Hematopoietic multipotent progenitor cell treated with erythropoietin and hydrocortisone succinate and interleukin-3 and kit ligand, for 17 days (in vitro differentiated cells): Measurements from ENCODE around the gene KIAA0232.
"Not testable (repeated sequence)": the region's sequence is repeated elsewhere in the genome, so short reads cannot be mapped to it uniquely, and the experiment has no call there.

ENCODE experiments used
- DNase-seq: peaks from one replicate; pipeline ENCODE4 v3.0.0-alpha.2; 2015; ENCODE audit warnings: low spot score

KIAA0232 gene

GRCh38 chr4:6773616-6774540 is 8.6 kb upstream of the KIAA0232 start:
- DNase-seq = no peak

DNA sequence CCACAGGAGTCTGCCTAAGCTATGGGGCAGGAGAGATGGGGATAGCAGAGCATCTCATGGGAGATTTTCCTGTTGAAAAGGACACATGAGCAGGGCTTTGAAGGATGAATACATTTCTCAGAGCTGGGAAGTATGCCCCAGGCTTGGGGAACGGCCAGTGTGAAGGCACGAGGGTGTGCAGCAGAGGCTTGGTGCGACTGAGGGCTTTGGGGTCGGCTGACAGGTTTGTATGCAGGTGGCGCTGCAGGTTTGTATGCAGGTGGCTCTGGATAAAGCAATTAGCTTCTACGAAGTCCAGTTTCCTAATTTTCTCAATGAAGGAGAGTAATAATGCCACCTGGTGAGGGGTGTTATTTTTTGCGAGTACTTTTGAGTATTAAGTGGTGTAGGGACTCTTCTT is 6.8 kb upstream of the KIAA0232 start:
- DNase-seq = no peak

DNA sequence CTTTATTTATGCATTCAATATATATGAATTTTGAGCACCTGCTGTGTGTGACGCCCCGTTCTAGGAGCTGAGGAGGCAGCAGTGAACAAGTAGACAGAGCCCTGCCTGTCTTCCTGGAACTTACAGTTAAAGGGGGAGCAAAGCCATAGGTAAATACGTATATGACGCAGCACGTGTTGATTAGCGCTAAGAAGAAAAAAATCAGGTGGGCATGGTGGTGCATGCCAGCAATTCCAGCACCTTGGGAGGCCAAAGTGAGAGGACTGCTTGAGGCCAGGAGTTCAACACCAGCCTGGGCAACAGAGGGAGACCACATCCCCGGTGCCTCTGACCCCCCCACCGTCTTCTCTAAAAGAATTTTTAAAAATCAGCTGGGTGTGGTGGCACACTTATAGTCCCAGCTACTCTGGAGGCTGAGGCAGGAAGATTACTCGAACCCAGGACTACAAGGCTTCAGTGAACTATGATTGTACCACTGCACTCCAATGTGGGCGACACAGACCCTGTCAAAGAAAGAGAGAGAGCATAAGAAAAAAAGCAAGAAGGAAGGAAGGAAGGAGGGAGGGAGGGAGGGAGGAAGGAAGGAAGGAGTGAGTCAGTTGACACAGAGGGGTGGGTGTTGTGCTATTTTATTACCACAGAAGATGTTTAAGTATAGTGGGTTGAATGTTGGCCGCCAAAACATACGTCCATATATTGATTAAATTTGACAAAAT is 5.4 kb upstream of the KIAA0232 start:
- DNase-seq = no peak

- no peak for DNase-seq
Observed at GRCh38 chr4:6777636-6778281, 4.8 kb upstream of the KIAA0232 start.

DNA sequence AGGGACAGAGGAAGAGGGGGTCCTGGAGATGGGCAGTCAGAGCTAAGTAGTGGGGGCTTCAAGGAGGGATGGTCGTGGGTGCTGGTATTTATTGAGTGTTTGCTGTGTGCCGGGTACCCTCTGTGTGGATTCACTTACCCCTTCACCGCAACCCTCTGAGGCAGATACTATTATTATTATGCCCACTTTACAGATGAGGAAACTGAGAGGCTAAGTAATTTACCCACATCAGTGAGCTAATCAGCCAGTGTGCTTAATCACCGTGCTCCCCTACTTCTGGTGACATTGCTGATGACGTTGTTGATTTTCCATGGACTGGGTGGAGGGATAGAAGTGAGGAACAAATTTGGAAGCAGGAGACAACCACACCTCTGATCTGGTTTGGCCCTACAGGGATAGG is 4.1 kb upstream of the KIAA0232 start:
- no peak for DNase-seq

DNA sequence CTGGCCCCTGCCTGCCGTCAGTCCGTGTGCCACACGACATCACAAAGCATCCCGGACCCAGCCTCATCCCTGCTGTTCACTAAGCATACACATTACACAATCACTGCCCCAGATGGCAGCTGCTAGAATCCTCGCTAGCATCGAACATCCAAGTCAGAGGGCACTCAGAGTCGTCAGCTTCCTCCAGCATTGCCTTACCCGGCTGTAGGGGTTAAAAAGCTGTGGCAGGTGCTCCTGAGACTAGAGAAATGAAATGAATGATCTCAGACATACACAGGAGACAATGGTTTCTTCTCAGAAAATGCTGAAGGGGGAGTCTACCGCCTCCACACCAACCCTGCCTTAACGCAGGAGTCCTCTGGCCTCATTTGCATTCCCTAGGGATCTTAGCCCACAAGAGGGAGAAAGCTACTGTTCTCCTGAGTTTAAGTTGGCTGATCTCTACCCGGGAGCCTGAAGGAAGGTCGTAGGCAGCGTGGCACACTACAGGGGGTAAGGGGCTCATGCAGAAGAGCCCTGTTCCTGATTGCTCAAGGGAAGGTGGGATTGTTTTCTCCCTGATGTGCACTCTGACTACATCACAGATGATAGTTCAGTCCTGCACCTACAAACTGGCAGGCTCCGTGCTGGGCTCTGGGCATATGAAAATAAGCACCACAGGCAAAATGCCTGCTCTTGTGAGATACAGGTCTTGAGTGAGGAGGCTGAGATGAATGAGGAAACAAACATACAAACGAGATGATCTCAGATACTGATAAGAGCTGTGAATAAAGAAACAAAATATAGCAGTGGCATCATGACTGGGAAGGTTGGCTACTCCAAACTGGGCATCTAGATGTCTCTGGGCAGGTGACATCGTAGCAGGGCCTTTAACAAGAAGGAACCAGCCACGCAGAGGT is 2.6 kb upstream of the KIAA0232 start:
- DNase-seq = no peak

GRCh38 chr4:6781113-6781512 is 1.4 kb upstream of the KIAA0232 start:
- no peak for DNase-seq

GRCh38 chr4:6781561-6781960 is 966 bp upstream of the KIAA0232 start:
- no peak for DNase-seq

DNA sequence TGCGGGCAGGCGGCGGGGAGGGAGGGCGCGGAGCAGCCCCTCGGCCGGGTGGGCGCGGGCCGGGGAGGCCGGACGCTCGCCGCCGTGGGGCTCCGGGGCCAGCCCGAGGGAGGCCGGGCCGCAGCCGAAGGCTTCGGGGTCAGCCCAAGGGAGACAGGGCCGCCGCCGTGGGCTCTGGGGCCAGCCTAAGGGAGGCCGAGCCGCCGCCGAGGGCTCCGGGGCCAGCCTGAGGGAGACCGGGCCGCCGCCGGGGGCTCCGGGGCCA is 251 bp downstream of the KIAA0232 start:
- DNase-seq = no peak

DNA sequence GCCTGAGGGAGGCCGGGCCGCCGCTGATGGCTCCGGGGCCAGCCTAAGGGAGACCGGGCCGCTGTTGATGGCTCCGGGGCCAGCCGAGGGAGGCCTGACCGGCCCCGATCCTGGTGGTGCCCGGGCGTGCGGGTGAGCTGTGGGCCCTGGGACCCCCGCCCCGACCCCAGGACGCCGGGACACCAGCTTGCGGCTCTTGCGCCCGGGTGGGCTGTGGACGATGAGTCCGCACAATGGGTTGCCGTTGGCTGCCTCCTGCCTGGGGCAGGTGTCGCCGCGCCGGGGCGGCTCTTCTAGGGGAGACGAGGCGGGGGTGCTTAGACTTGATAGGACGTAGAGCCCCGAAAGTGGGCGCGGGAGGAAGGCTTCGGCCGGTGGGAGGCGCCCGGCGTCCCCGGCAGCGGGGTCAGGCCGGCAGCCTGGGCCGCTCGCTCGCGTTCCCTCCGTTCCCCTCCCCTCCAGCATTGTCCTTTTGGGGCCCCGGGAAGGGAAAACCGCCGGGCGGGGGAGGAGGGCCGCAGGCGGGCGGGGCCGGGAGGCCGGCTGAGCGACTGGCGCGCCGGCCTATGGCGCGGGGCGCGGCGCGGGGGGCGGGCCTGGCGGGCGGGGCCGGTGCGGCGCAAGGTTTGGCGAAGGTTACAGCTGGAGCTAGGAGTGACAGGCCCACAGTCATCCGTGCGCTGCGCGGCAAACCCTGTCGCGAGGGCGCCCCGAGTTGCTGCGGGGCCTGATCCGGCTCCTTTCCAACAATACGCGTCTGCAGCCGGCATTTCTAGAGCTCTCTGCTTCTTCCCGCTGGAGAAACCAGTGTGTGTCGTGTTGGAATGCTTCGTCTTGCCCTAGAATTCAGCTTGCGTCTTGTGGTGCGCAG is 819 bp downstream of the KIAA0232 start:
- peak; percentile 90 for DNase-seq

- DNase-seq = no peak
Observed at GRCh38 chr4:6785572-6785925, 3.0 kb downstream of the KIAA0232 start.

DNA sequence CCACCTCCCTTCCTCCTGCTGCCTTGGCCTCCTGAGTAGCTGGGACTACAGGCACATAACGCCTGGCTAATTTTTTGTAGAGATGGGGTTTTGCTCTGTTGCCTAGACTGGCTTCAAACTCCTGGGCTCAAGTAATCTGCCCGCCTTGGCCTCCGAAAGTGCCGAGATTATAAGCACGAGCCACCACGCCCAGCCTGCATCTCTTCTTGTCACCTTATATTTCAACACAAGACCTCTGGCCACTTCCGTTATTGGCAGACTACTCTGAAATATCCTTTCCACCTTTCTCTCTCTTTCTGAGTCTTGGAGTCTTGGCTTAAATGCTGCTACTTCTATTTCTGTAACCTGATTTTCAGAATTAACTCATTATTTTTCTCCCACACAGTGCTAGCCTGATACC is 5.6 kb downstream of the KIAA0232 start:
- DNase-seq = peak; percentile 57

DNA sequence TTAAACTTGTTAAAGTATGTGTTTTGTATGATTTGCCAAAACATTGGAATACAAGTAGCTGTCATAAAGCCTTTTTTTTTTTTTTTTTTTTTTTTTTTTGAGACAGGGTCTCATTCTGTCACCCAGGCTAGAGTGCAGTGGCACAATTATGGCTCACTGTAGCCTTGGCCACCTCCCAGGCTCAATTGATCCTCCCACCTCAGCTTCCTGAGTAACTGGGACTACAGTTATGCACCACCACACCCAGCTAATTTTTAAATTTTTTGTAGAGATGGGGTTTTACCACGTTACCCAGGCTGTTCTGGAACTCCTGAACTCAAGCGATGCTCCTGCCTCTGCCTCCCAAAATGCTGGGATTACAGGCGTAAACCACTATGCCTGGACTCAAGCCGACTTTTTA is 8.7 kb downstream of the KIAA0232 start:
- not testable (repeated sequence) for DNase-seq

- not testable (repeated sequence) for DNase-seq
Observed at GRCh38 chr4:6791796-6792195, 9.3 kb downstream of the KIAA0232 start.

DNA sequence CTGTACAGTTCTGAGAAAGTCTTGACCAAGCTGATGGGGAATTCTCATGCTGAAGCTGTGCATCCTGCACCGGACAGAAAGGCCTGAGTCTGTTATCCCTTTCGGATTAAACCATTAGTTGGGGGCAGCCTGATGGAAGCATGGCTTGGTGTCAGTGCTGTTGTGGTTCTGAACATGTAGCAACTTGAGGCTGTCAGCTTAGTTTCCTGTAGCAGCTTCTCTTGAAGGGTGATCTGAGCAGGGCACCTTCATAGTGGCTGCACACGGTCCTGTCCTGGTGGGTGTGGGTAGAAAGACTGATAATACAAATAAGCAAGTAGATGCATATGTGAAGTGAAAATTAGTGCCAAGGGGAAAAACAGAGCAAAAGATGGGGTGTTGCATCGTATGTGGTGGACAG is 11.7 kb downstream of the KIAA0232 start:
- no peak for DNase-seq

GRCh38 chr4:6795821-6796220 is 13.3 kb downstream of the KIAA0232 start:
- DNase-seq = no peak

GRCh38 chr4:6797368-6797767 is 14.8 kb downstream of the KIAA0232 start:
- not testable (repeated sequence) for DNase-seq

GRCh38 chr4:6799091-6799490 is 16.6 kb downstream of the KIAA0232 start:
- no peak for DNase-seq

DNA sequence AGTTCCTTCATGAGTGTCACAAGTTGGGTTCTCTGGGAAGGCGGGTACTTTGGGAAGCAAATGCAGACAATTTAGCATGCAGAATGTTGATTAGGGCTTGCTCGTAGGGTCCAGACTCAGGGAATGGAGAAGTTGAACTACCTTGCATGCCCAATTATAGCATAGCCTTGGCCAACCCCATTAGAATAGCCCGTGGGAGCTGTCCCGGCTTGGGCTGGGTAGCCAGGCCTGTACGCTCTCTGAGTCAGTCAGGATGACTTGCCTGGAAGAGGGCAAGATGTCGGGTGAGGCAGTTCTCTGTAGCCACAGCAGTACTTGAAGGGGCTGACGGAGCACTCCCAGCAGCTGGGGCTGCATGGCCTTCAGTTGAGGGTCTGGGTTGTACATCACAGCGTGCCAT is 19.5 kb downstream of the KIAA0232 start:
- DNase-seq = no peak

DNA sequence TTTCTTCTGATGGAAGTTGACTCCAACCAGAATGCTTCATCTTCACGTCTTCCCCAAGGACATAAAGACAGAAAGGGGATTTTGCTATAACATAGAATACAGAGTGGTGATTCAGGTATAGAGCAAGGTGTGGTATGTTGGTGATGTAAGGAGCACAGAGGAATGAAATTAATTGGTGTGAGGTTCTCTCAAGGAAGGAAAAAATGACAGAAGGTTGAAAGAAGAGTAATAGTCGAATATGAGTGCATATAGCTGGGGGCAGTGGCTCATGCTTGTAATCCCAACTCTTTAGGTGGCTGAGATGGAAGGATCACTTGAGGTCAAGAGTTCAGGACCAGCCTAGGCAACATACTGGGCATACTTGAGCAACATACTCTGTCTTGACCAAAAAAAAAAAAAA is 20.1 kb downstream of the KIAA0232 start:
- no peak for DNase-seq

GRCh38 chr4:6803246-6803645 is 20.7 kb downstream of the KIAA0232 start:
- DNase-seq = no peak
